DMS153 (cell line): ENCODE results near the gene CD4.

Experiments used
- DNase-seq: peaks from one replicate; lab custom pipeline; 2025; lab: John Stamatoyannopoulos, UW

CD4 gene

GRCh38 chr12:6817098-6817497 lies 27.8 kb downstream of the CD4 start:
- no peak for DNase-seq

GRCh38 chr12:6817662-6818157 lies 28.4 kb downstream of the CD4 start:
- no peak for DNase-seq

GRCh38 chr12:6818222-6818621 lies 28.9 kb downstream of the CD4 start:
- DNase-seq, result no peak

GRCh38 chr12:6818645-6819044 lies 29.3 kb downstream of the CD4 start:
- no peak for DNase-seq

GRCh38 chr12:6819106-6820030 lies 30.0 kb downstream of the CD4 start:
- DNase-seq, result no peak

GRCh38 chr12:6820166-6820565 lies 30.8 kb downstream of the CD4 start:
- DNase-seq, result no peak

GRCh38 chr12:6821591-6822425 lies 32.5 kb downstream of the CD4 start, which contains the start of gene GPR162:
Gene GPR162 (plus strand): TSS chr12:6821821. CDS start chr12:6823899, 2,078 bp downstream.
- peak; percentile 36 for DNase-seq

GRCh38 chr12:6822426-6823135 lies 33.3 kb downstream of the CD4 start:
- DNase-seq, result no peak

- DNase-seq, result no peak
Measured at GRCh38 chr12:6823182-6824084, 34.1 kb downstream of the CD4 start.

GRCh38 chr12:6824085-6824775 lies 34.9 kb downstream of the CD4 start:
- DNase-seq, result no peak

GRCh38 chr12:6824901-6825381 lies 35.6 kb downstream of the CD4 start:
- DNase-seq, result no peak

- peak; percentile 63 for DNase-seq
Measured at GRCh38 chr12:6825398-6826124, 36.2 kb downstream of the CD4 start.

GRCh38 chr12:6826125-6826733 lies 36.9 kb downstream of the CD4 start:
- DNase-seq, result no peak

- DNase-seq, result no peak
Measured at GRCh38 chr12:6826734-6827436, 37.6 kb downstream of the CD4 start.

- peak; percentile 85 for DNase-seq
Measured at GRCh38 chr12:6827437-6827911, 38.1 kb downstream of the CD4 start.

GRCh38 chr12:6827982-6828780 lies 38.9 kb downstream of the CD4 start, which contains the start of gene P3H3:
Gene P3H3 (plus strand): TSS chr12:6828407. CDS start chr12:6828441, 34 bp downstream.
- no peak for DNase-seq
